ENCODE results near the gene CYP3A7. TPM values are rescaled to one million over a fixed set of nuclear protein-coding genes. Genes with fewer than 3 reads are reported as not detected.

The CYP3A7 gene
- total RNA-seq, 2 experiments from 2014 or later, result not detected

DNA sequence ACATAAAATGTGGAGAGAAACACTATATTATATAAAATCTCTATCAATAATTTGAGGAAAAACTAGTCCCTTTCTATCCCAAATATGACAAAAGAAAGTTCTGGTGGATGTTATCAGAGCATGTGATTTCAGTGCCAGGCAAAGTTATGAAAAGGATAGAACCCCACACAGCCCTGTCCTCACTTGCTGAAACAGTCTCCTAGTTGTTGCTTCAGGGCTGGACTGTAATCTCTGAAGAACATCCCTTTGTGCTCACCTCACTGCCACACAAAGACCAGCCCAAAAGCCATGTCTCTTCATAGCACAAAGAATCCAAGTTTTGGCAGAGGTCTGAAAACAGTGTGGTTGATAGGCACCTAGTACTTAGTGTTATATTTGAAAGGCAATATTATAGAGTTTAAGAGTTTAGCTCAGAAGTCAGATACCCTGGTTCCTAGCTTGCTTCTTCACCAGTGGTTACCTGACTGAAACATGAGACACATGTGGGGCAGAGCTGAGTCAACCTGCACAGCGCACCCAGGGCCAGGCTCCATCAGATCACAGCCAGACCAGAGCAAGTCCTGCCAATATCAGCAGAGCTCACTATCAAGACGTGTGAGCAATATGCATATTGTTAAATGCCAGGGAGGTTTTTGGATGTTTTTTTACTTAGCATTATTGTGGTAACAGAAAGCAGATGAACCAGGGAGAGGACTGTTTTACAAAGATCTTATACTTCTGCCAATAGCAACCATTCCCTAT, 25.0 kb downstream of the CYP3A7 start:
- Mint-ChIP-seq H3K4me3 (no peak overlapping the region), H3K36me3 (ENCODE audit: low read depth) (peaks cover 42% of the 10 kb centered on the region), H3K9me3 (no peaks in the 10 kb centered on the region), H3K4me1 (ENCODE audit: low read depth) (no peaks in the 10 kb centered on the region), H3K27ac (no peak overlapping the region), H3K27me3 (no peaks in the 10 kb centered on the region)
- Histone ChIP-seq H3K4me3 (ENCODE audit: low read length) (no peak overlapping the region), H3K27ac (ENCODE audit: low read depth in 1 of 2, low read length in 2 of 2) (no peak overlapping the region), H3K9me3 (ENCODE audit: control insufficient read depth in 1 of 2, insufficient read depth in 1 of 2, low read length in 2 of 2) (no peaks in the 10 kb centered on the region), H3K4me1 (ENCODE audit: insufficient read depth, low read length) (no peaks in the 10 kb centered on the region), H3K27me3 (ENCODE audit: control insufficient read depth in 1 of 2, insufficient read depth in 2 of 2, low read length in 2 of 2) (no peaks in the 10 kb centered on the region), H3K36me3 (ENCODE audit: insufficient read depth, low read length) (no peaks in the 10 kb centered on the region)
- intact Hi-C loops (cut with DNase I, micrococcal nuclease), result no loop called here
- ATAC-seq (ENCODE audit: poor library complexity) (no peak), DNase-seq (no peak)
- ChIA-PET CTCF (no interaction called here), POLR2A (no interaction called here)
- TF ChIP-seq, protein P1, sequence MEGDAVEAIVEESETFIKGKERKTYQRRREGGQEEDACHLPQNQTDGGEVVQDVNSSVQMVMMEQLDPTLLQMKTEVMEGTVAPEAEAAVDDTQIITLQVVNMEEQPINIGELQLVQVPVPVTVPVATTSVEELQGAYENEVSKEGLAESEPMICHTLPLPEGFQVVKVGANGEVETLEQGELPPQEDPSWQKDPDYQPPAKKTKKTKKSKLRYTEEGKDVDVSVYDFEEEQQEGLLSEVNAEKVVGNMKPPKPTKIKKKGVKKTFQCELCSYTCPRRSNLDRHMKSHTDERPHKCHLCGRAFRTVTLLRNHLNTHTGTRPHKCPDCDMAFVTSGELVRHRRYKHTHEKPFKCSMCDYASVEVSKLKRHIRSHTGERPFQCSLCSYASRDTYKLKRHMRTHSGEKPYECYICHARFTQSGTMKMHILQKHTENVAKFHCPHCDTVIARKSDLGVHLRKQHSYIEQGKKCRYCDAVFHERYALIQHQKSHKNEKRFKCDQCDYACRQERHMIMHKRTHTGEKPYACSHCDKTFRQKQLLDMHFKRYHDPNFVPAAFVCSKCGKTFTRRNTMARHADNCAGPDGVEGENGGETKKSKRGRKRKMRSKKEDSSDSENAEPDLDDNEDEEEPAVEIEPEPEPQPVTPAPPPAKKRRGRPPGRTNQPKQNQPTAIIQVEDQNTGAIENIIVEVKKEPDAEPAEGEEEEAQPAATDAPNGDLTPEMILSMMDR (IDR thresholded peaks at IDR 0.05), result no peak

DNA sequence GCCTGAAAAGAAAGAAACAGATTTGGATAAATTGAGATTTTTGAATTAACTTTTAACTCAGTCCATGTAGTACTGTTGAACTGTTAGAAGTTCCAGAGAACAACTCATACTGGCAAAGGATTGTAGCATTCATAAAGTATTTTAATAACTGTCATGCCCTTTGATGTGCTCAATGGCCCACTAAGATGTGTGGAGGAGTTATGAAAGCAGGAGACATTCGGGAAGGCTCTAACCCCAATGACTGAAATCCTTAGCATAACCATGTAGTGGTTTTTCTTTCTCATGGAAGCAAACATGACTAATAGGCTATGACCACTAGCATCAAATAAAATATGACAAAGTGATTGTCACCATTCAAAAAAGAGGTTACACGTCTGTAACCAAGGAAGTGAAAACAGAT, 25.7 kb downstream of the CYP3A7 start:
- ChIA-PET POLR2A (no interaction called here), CTCF (no interaction called here)
- H3K27ac ChIP-seq (ENCODE audit: low read depth in 1 of 2, low read length in 2 of 2), result no peak overlapping the region
- Mint-ChIP-seq H3K4me1 (ENCODE audit: low read depth) (no peaks in the 10 kb centered on the region), H3K27me3 (no peaks in the 10 kb centered on the region), H3K9me3 (no peaks in the 10 kb centered on the region), H3K4me3 (no peak overlapping the region), H3K27ac (no peak overlapping the region), H3K36me3 (ENCODE audit: low read depth) (peaks cover 42% of the 10 kb centered on the region)
- ATAC-seq (ENCODE audit: poor library complexity), result no peak
- no peaks in the 10 kb centered on the region for H3K36me3 ChIP-seq (ENCODE audit: insufficient read depth, low read length)
- H3K4me3 ChIP-seq (ENCODE audit: low read length), result no peak overlapping the region
- TF ChIP-seq, protein P1 (IDR thresholded peaks at IDR 0.05), result no peak
- H3K27me3 ChIP-seq (ENCODE audit: control insufficient read depth in 1 of 2, insufficient read depth in 2 of 2, low read length in 2 of 2), result no peaks in the 10 kb centered on the region
- no peaks in the 10 kb centered on the region for H3K9me3 ChIP-seq (ENCODE audit: control insufficient read depth in 1 of 2, insufficient read depth in 1 of 2, low read length in 2 of 2)
- no peak for DNase-seq
- no peaks in the 10 kb centered on the region for H3K4me1 ChIP-seq (ENCODE audit: insufficient read depth, low read length)
- intact Hi-C loops (cut with DNase I, micrococcal nuclease), result no loop called here

DNA sequence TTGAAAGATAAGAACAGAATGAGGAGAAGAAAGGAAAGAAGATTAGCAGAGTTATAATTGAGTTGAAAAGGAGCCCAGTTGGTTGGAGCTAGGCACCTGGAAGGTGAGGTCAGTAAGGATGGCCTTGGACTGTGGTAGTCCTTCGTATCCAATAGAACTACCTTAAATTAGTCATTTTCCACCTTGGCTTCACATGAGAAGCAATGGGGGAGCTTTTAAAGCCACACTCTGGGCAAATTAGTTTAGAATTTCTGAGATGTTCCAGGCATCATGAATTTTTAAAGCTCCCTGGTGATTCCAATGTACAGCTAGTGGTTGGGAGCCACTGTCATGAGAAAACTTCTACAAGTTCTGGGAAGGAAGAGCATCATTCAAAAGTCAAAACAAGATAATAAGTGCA, 27.9 kb downstream of the CYP3A7 start:
- Histone ChIP-seq H3K4me1 (ENCODE audit: insufficient read depth, low read length) (no peaks in the 10 kb centered on the region), H3K36me3 (ENCODE audit: insufficient read depth, low read length) (no peaks in the 10 kb centered on the region), H3K27ac (ENCODE audit: low read depth in 1 of 2, low read length in 2 of 2) (no peak overlapping the region), H3K4me3 (ENCODE audit: low read length) (no peak overlapping the region), H3K27me3 (ENCODE audit: control insufficient read depth in 1 of 2, insufficient read depth in 2 of 2, low read length in 2 of 2) (no peaks in the 10 kb centered on the region), H3K9me3 (ENCODE audit: control insufficient read depth in 1 of 2, insufficient read depth in 1 of 2, low read length in 2 of 2) (no peaks in the 10 kb centered on the region)
- Mint-ChIP-seq H3K9me3 (no peaks in the 10 kb centered on the region), H3K4me1 (ENCODE audit: low read depth) (no peaks in the 10 kb centered on the region), H3K27ac (no peak overlapping the region), H3K27me3 (no peaks in the 10 kb centered on the region), H3K36me3 (ENCODE audit: low read depth) (peaks cover 42% of the 10 kb centered on the region), H3K4me3 (no peak overlapping the region)
- ATAC-seq (ENCODE audit: poor library complexity), result no peak
- ChIA-PET POLR2A (no interaction called here), CTCF (no interaction called here)
- intact Hi-C loops (cut with DNase I, micrococcal nuclease), result no loop called here
- TF ChIP-seq, protein P1 (IDR thresholded peaks at IDR 0.05), result no peak
- DNase-seq, result no peak

Measured in CD4-positive, alpha-beta T cell (primary cell).